Thyroid gland (tissue), 4 donors: ENCODE measurements around the gene STAMBP.

Experiments used
- CTCF ChIP-seq, 6 experiments: fragments of 200-600 bp in 3 of 6; fragments of 450-650 bp in 3 of 6; sonication (generic) in 3 of 6; IDR thresholded peaks; one replicate each; pipeline ENCODE4 v1.5.1; 2016 to 2019; ENCODE audit warnings: antibody characterized with exemption in 6 of 6, mild to moderate bottlenecking in 2 of 6, inconsistent platforms in 1 of 6, moderate library complexity in 1 of 6
- POLR2A ChIP-seq, 2 donors: fragments of 450-650 bp; IDR thresholded peaks; one replicate each; pipeline ENCODE4 v1.6.1; 2017; ENCODE audit warnings: antibody characterized with exemption in 2 of 2, mild to moderate bottlenecking in 2 of 2, moderate library complexity in 1 of 2

- TF ChIP-seq POLR2A (IDR thresholded peaks at IDR 0.05) = no peak
- no peak for TF ChIP-seq CTCF (IDR thresholded peaks at IDR 0.05)
These were observed 91.0 kb downstream of the STAMBP start for GRCh38 chr2:73919596-73920228.
